Measurements from ENCODE around the gene PSMD1.

- TF ChIP-seq CTCF (IDR thresholded peaks at IDR 0.05) = no peak
- no peak for TF ChIP-seq POLR2A (IDR thresholded peaks at IDR 0.05)
Observed at GRCh38 chr2:231161252-231161839, 104.7 kb downstream of the PSMD1 start.
